ENCODE data around the gene HOXA7.

The HOXA7 gene

GRCh38 chr7:27188386-27189294 lies 32.2 kb upstream of the HOXA7 start:
- peak overlapping the region; percentile 23 for H3K27ac Mint-ChIP-seq
- peak overlapping the region; percentile 66 for H3K4me3 Mint-ChIP-seq
- peaks cover 24% of the 10 kb centered on the region for H3K4me1 Mint-ChIP-seq (ENCODE audit: low read depth)
- H3K36me3 Mint-ChIP-seq (ENCODE audit: low read depth): peaks cover 7% of the 10 kb centered on the region
- no peak for DNase-seq (ENCODE audit: low spot score)
- H3K27me3 Mint-ChIP-seq (ENCODE audit: low read depth): peaks cover 94% of the 10 kb centered on the region
- H3K9me3 Mint-ChIP-seq: peaks cover 3% of the 10 kb centered on the region

- Mint-ChIP-seq H3K4me1 (ENCODE audit: low read depth) (peaks cover 24% of the 10 kb centered on the region), H3K36me3 (ENCODE audit: low read depth) (peaks cover 8% of the 10 kb centered on the region), H3K27me3 (ENCODE audit: low read depth) (peaks cover 94% of the 10 kb centered on the region), H3K9me3 (peaks cover 3% of the 10 kb centered on the region), H3K27ac (no peak overlapping the region), H3K4me3 (peak overlapping the region; percentile 66)
- DNase-seq (ENCODE audit: low spot score): no peak
Measured at GRCh38 chr7:27187475-27188385, 31.3 kb upstream of the HOXA7 start.

GRCh38 chr7:27186668-27187474 lies 30.4 kb upstream of the HOXA7 start:
- Mint-ChIP-seq H3K27ac (no peak overlapping the region), H3K36me3 (ENCODE audit: low read depth) (peaks cover 9% of the 10 kb centered on the region), H3K4me3 (peak overlapping the region; percentile 3)

GRCh38 chr7:27185854-27186667 lies 29.6 kb upstream of the HOXA7 start:
- H3K9me3 Mint-ChIP-seq: peaks cover 3% of the 10 kb centered on the region
- no peak for DNase-seq (ENCODE audit: low spot score)
- H3K27me3 Mint-ChIP-seq (ENCODE audit: low read depth): peaks cover 95% of the 10 kb centered on the region
- H3K4me3 Mint-ChIP-seq: peak overlapping the region; percentile 69
- H3K4me1 Mint-ChIP-seq (ENCODE audit: low read depth): peaks cover 24% of the 10 kb centered on the region
- peaks cover 9% of the 10 kb centered on the region for H3K36me3 Mint-ChIP-seq (ENCODE audit: low read depth)
- peak overlapping the region; percentile 75 for H3K27ac Mint-ChIP-seq

More at GRCh38 chr7:27186668-27187474, 30.4 kb upstream of the HOXA7 start:
- peaks cover 3% of the 10 kb centered on the region for H3K9me3 Mint-ChIP-seq
- H3K4me1 Mint-ChIP-seq (ENCODE audit: low read depth): peaks cover 24% of the 10 kb centered on the region
- peaks cover 96% of the 10 kb centered on the region for H3K27me3 Mint-ChIP-seq (ENCODE audit: low read depth)
- no peak for DNase-seq (ENCODE audit: low spot score)

- H3K36me3 Mint-ChIP-seq (ENCODE audit: low read depth): peaks cover 9% of the 10 kb centered on the region
- H3K27ac Mint-ChIP-seq: peak within 1 kb of the TSS; percentile 75
- H3K27me3 Mint-ChIP-seq (ENCODE audit: low read depth): peaks cover 89% of the 10 kb centered on the region
- peak within 1 kb of the TSS; percentile 69 for H3K4me3 Mint-ChIP-seq
- H3K4me1 Mint-ChIP-seq (ENCODE audit: low read depth): peaks cover 24% of the 10 kb centered on the region
- peaks cover 3% of the 10 kb centered on the region for H3K9me3 Mint-ChIP-seq
- no peak for DNase-seq (ENCODE audit: low spot score)
Measured at GRCh38 chr7:27185013-27185853, 28.8 kb upstream of the HOXA7 start, which contains the start of gene HOXA11. Gene HOXA11 (minus strand): TSS chr7:27185232. CDS start chr7:27185144, 88 bp downstream.

GRCh38 chr7:27184337-27185012 lies 28.0 kb upstream of the HOXA7 start:
- H3K27ac Mint-ChIP-seq: peak overlapping the region; percentile 74
- peaks cover 3% of the 10 kb centered on the region for H3K9me3 Mint-ChIP-seq
- no peak for DNase-seq (ENCODE audit: low spot score)
- H3K27me3 Mint-ChIP-seq (ENCODE audit: low read depth): peaks cover 88% of the 10 kb centered on the region
- peaks cover 28% of the 10 kb centered on the region for H3K4me1 Mint-ChIP-seq (ENCODE audit: low read depth)
- peaks cover 9% of the 10 kb centered on the region for H3K36me3 Mint-ChIP-seq (ENCODE audit: low read depth)
- H3K4me3 Mint-ChIP-seq: peak overlapping the region; percentile 55

GRCh38 chr7:27183682-27184336 lies 27.3 kb upstream of the HOXA7 start:
- Mint-ChIP-seq H3K9me3 (peaks cover 3% of the 10 kb centered on the region), H3K36me3 (ENCODE audit: low read depth) (peaks cover 9% of the 10 kb centered on the region), H3K27me3 (ENCODE audit: low read depth) (peaks cover 87% of the 10 kb centered on the region), H3K4me1 (ENCODE audit: low read depth) (peaks cover 30% of the 10 kb centered on the region), H3K27ac (peak overlapping the region; percentile 63), H3K4me3 (peak overlapping the region; percentile 5)
- no peak for DNase-seq (ENCODE audit: low spot score)

- Mint-ChIP-seq H3K4me1 (ENCODE audit: low read depth) (peaks cover 23% of the 10 kb centered on the region), H3K36me3 (ENCODE audit: low read depth) (peaks cover 3% of the 10 kb centered on the region), H3K27me3 (ENCODE audit: low read depth) (peaks cover 86% of the 10 kb centered on the region), H3K9me3 (peaks cover 3% of the 10 kb centered on the region), H3K27ac (no peak overlapping the region), H3K4me3 (no peak overlapping the region)
- DNase-seq (ENCODE audit: low spot score): no peak
Measured at GRCh38 chr7:27182861-27183681, 26.6 kb upstream of the HOXA7 start.

- peaks cover 2% of the 10 kb centered on the region for H3K36me3 Mint-ChIP-seq (ENCODE audit: low read depth)
- no peak for DNase-seq (ENCODE audit: low spot score)
Measured at GRCh38 chr7:27182285-27182841, 25.9 kb upstream of the HOXA7 start.

GRCh38 chr7:27181795-27182275 lies 25.4 kb upstream of the HOXA7 start:
- DNase-seq (ENCODE audit: low spot score): no peak
- no peak overlapping the region for H3K4me3 Mint-ChIP-seq
- H3K27ac Mint-ChIP-seq: no peak overlapping the region
- peaks cover 19% of the 10 kb centered on the region for H3K4me1 Mint-ChIP-seq (ENCODE audit: low read depth)
- peaks cover 81% of the 10 kb centered on the region for H3K27me3 Mint-ChIP-seq (ENCODE audit: low read depth)
- peaks cover 3% of the 10 kb centered on the region for H3K9me3 Mint-ChIP-seq
- H3K36me3 Mint-ChIP-seq (ENCODE audit: low read depth): peaks cover 2% of the 10 kb centered on the region

More at GRCh38 chr7:27182285-27182841, 25.9 kb upstream of the HOXA7 start:
- no peak overlapping the region for H3K4me3 Mint-ChIP-seq
- H3K4me1 Mint-ChIP-seq (ENCODE audit: low read depth): peaks cover 20% of the 10 kb centered on the region
- no peak overlapping the region for H3K27ac Mint-ChIP-seq
- peaks cover 3% of the 10 kb centered on the region for H3K9me3 Mint-ChIP-seq
- H3K27me3 Mint-ChIP-seq (ENCODE audit: low read depth): peaks cover 86% of the 10 kb centered on the region
